MM.1S (cell line): ENCODE data around the gene ELFN1.

ENCODE experiments used
- DNase-seq: peaks from one replicate; pipeline ENCODE4 v3.0.0-alpha.2; 2015
- H2AFZ ChIP-seq: fragments of 300-600 bp; sonication (generic); 2 replicates; pipeline ENCODE4 v1.6.0; 2016; ENCODE audit warnings: antibody characterized with exemption, low read length
- H3F3A ChIP-seq: fragments of 300-600 bp; sonication (generic); 2 replicates; pipeline ENCODE4 v1.6.1; 2016; ENCODE audit warnings: mild to moderate bottlenecking, antibody characterized with exemption, low read length, moderate library complexity, mixed read lengths; ENCODE audit not compliant: insufficient read depth
- H3K27ac ChIP-seq: fragments of 300-600 bp; sonication (generic); 2 replicates; pipeline ENCODE4 v1.5.1; 2016; ENCODE audit warnings: mild to moderate bottlenecking, low read length
- H3K27me3 ChIP-seq: fragments of 300-600 bp; sonication (generic); replicated peaks from 2 replicates; pipeline ENCODE4 v1.6.0; 2016; ENCODE audit warnings: low read length; ENCODE audit not compliant: insufficient read depth
- H3K36me3 ChIP-seq: fragments of 300-600 bp; sonication (generic); replicated peaks from 2 replicates; pipeline ENCODE4 v1.6.1; 2016; ENCODE audit warnings: mild to moderate bottlenecking, low read length, mixed read lengths; ENCODE audit not compliant: insufficient read depth
- H3K4me1 ChIP-seq: fragments of 300-600 bp; sonication (generic); 2 replicates; pipeline ENCODE4 v1.6.1; 2016; ENCODE audit warnings: low read length, mixed read lengths
- H3K4me2 ChIP-seq: fragments of 300-600 bp; sonication (generic); 2 replicates; pipeline ENCODE4 v1.6.0; 2016; ENCODE audit warnings: low read depth, low read length
- H3K4me3 ChIP-seq: fragments of 300-600 bp; sonication (generic); 2 replicates; pipeline ENCODE4 v1.5.1; 2016; ENCODE audit warnings: low read length, mixed read lengths
- H3K79me2 ChIP-seq: fragments of 300-600 bp; sonication (generic); 2 replicates; pipeline ENCODE4 v1.6.1; 2016; ENCODE audit warnings: mixed run types, low read length, mixed read lengths
- H3K9ac ChIP-seq: fragments of 300-600 bp; sonication (generic); 2 replicates; pipeline ENCODE4 v1.6.1; 2016; ENCODE audit warnings: low read length, mixed read lengths
- H3K9me2 ChIP-seq: fragments of 300-600 bp; sonication (generic); replicated peaks from 2 replicates; pipeline ENCODE4 v1.6.1; 2016; ENCODE audit warnings: mild to moderate bottlenecking, low read length, mixed read lengths; ENCODE audit not compliant: insufficient read depth
- H3K9me3 ChIP-seq: fragments of 300-600 bp; sonication (generic); replicated peaks from 2 replicates; pipeline ENCODE4 v1.6.1; 2016; ENCODE audit warnings: mild to moderate bottlenecking, low read length, mixed read lengths; ENCODE audit not compliant: insufficient read depth
- H4K20me1 ChIP-seq: fragments of 300-600 bp; sonication (generic); 2 replicates; pipeline ENCODE4 v1.6.1; 2016; ENCODE audit warnings: mild to moderate bottlenecking, low read length, moderate library complexity, mixed read lengths; ENCODE audit not compliant: insufficient read depth
- EZH2 ChIP-seq: fragments of 300-600 bp; sonication (generic); optimal IDR thresholded peaks from 2 replicates; pipeline ENCODE3; 2017; ENCODE audit warnings: low read depth, mild to moderate bottlenecking, antibody characterized with exemption, low read length, mixed read lengths
- EZH2phosphoT487 ChIP-seq: fragments of 300-600 bp; sonication (generic); IDR thresholded peaks from 2 replicates; pipeline ENCODE4 v1.6.1; 2018; ENCODE audit warnings: antibody characterized with exemption, low read length
- TF ChIP-seq, protein P1 (sequence below): fragments of 300-600 bp; sonication (generic); IDR thresholded peaks from 2 replicates; pipeline ENCODE4 v1.5.1; 2016; ENCODE audit warnings: antibody characterized with exemption, low read length, mixed read lengths

ELFN1 gene

DNA sequence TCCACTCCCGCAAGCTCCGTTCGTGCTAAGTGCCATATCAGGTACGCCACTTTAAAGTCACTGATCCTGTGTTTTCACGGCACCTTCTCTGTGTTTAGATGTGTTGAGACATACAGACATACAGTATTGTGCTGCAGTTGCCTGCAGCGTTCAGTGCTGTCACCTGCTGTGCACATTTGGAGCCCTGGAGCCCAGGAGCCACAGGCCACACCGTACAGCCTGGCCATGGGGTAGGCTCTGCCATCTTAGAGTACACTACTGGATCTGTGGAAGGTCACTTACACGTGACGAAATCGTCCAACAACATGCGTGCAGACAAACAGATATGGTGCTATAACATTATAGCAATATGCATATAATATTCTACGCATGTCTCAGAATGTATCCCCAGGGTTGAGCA lies 111.3 kb downstream of the ELFN1 start:
- no peaks in the 10 kb centered on the region for H3K79me2 ChIP-seq
- H3K36me3 ChIP-seq: no peaks in the 10 kb centered on the region
- no peaks in the 10 kb centered on the region for H3K9me2 ChIP-seq
- TF ChIP-seq EZH2 (no peak), EZH2phosphoT487 (no peak)
- TF ChIP-seq, protein P1, sequence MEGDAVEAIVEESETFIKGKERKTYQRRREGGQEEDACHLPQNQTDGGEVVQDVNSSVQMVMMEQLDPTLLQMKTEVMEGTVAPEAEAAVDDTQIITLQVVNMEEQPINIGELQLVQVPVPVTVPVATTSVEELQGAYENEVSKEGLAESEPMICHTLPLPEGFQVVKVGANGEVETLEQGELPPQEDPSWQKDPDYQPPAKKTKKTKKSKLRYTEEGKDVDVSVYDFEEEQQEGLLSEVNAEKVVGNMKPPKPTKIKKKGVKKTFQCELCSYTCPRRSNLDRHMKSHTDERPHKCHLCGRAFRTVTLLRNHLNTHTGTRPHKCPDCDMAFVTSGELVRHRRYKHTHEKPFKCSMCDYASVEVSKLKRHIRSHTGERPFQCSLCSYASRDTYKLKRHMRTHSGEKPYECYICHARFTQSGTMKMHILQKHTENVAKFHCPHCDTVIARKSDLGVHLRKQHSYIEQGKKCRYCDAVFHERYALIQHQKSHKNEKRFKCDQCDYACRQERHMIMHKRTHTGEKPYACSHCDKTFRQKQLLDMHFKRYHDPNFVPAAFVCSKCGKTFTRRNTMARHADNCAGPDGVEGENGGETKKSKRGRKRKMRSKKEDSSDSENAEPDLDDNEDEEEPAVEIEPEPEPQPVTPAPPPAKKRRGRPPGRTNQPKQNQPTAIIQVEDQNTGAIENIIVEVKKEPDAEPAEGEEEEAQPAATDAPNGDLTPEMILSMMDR: no peak
- H3K9me3 ChIP-seq: no peaks in the 10 kb centered on the region
- H3K4me1 ChIP-seq: no peaks in the 10 kb centered on the region
- DNase-seq: no peak
- H4K20me1 ChIP-seq: no peaks in the 10 kb centered on the region
- no peak overlapping the region for H3K4me2 ChIP-seq
- no peak overlapping the region for H3K4me3 ChIP-seq
- H3K27me3 ChIP-seq: peaks cover 51% of the 10 kb centered on the region
- H3F3A ChIP-seq: no peaks in the 10 kb centered on the region
- no peak overlapping the region for H3K9ac ChIP-seq
- no peak overlapping the region for H2AFZ ChIP-seq
- no peak overlapping the region for H3K27ac ChIP-seq

GRCh38 chr7:1785839-1786238 lies 115.8 kb downstream of the ELFN1 start:
- H2AFZ ChIP-seq: no peak overlapping the region
- H3K4me2 ChIP-seq: no peak overlapping the region
- no peak overlapping the region for H3K9ac ChIP-seq
- H4K20me1 ChIP-seq: no peaks in the 10 kb centered on the region
- H3K4me3 ChIP-seq: no peak overlapping the region
- no peaks in the 10 kb centered on the region for H3K9me3 ChIP-seq
- TF ChIP-seq, protein P1: no peak
- TF ChIP-seq EZH2: no peak
- no peak for TF ChIP-seq EZH2phosphoT487
- no peaks in the 10 kb centered on the region for H3K9me2 ChIP-seq
- H3K4me1 ChIP-seq: no peaks in the 10 kb centered on the region
- no peaks in the 10 kb centered on the region for H3F3A ChIP-seq
- no peaks in the 10 kb centered on the region for H3K36me3 ChIP-seq
- DNase-seq: no peak
- H3K27ac ChIP-seq: no peak overlapping the region
- peaks cover 42% of the 10 kb centered on the region for H3K27me3 ChIP-seq
- H3K79me2 ChIP-seq: no peaks in the 10 kb centered on the region

GRCh38 chr7:1787241-1787640 lies 117.2 kb downstream of the ELFN1 start:
- H3K27me3 ChIP-seq: peaks cover 36% of the 10 kb centered on the region
- H3K4me3 ChIP-seq: no peak overlapping the region
- H3K79me2 ChIP-seq: no peaks in the 10 kb centered on the region
- H4K20me1 ChIP-seq: no peaks in the 10 kb centered on the region
- H3F3A ChIP-seq: no peaks in the 10 kb centered on the region
- H3K9me2 ChIP-seq: no peaks in the 10 kb centered on the region
- no peak overlapping the region for H3K4me2 ChIP-seq
- no peaks in the 10 kb centered on the region for H3K9me3 ChIP-seq
- no peak overlapping the region for H2AFZ ChIP-seq
- H3K27ac ChIP-seq: no peak overlapping the region
- TF ChIP-seq, protein P1: no peak
- TF ChIP-seq EZH2phosphoT487 (no peak), EZH2 (no peak)
- no peaks in the 10 kb centered on the region for H3K4me1 ChIP-seq
- DNase-seq: no peak
- H3K36me3 ChIP-seq: no peaks in the 10 kb centered on the region
- no peak overlapping the region for H3K9ac ChIP-seq
